HG03342 (cell line): ENCODE data around the gene IL12RB1.
A peak's percentile ranks its signal among the peaks of the same experiment; 100 is the strongest.

ENCODE experiments used
- ATAC-seq: cut with Tn5 transposase; IDR thresholded peaks from one replicate; pipeline ENCODE4 v1.9.1; 2021; ENCODE audit warnings: mild to moderate bottlenecking, moderate library complexity; ENCODE audit not compliant: unreplicated experiment

The IL12RB1 gene

GRCh38 chr19:18086590-18087138, at the start of gene IL12RB1:
TSS of gene IL12RB1 (minus strand) at chr19:18086934. CDS start at chr19:18086823, 111 bp downstream.
- ATAC-seq = no peak

- no peak for ATAC-seq
Measured at GRCh38 chr19:18135712-18136584, 49.2 kb upstream of the IL12RB1 start.

GRCh38 chr19:18131841-18132596, 45.3 kb upstream of the IL12RB1 start:
- ATAC-seq = no peak

GRCh38 chr19:18130523-18131242, 43.9 kb upstream of the IL12RB1 start:
- no peak for ATAC-seq

GRCh38 chr19:18128805-18129204, 42.1 kb upstream of the IL12RB1 start:
- no peak for ATAC-seq

- no peak for ATAC-seq
Measured at GRCh38 chr19:18128044-18128443, 41.3 kb upstream of the IL12RB1 start.

- ATAC-seq = no peak
Measured at GRCh38 chr19:18126097-18126496, 39.4 kb upstream of the IL12RB1 start.

GRCh38 chr19:18123819-18124218, 37.1 kb upstream of the IL12RB1 start:
- no peak for ATAC-seq

GRCh38 chr19:18122860-18123795, 36.4 kb upstream of the IL12RB1 start:
- ATAC-seq = no peak

GRCh38 chr19:18122424-18122823, 35.7 kb upstream of the IL12RB1 start:
- ATAC-seq = no peak

- no peak for ATAC-seq
Measured at GRCh38 chr19:18121166-18121565, 34.4 kb upstream of the IL12RB1 start.

- no peak for ATAC-seq
Measured at GRCh38 chr19:18120127-18120526, 33.4 kb upstream of the IL12RB1 start.

- no peak for ATAC-seq
Measured at GRCh38 chr19:18119717-18120105, 33.0 kb upstream of the IL12RB1 start.

GRCh38 chr19:18119013-18119716, 32.4 kb upstream of the IL12RB1 start:
- ATAC-seq = no peak

- ATAC-seq = no peak
Measured at GRCh38 chr19:18118420-18119012, 31.8 kb upstream of the IL12RB1 start.

- ATAC-seq = peak; percentile 86
Measured at GRCh38 chr19:18117692-18118378, 31.1 kb upstream of the IL12RB1 start.

- no peak for ATAC-seq
Measured at GRCh38 chr19:18117364-18117691, 30.6 kb upstream of the IL12RB1 start.

GRCh38 chr19:18114483-18114882, 27.7 kb upstream of the IL12RB1 start:
- ATAC-seq = no peak

GRCh38 chr19:18113827-18114226, 27.1 kb upstream of the IL12RB1 start:
- ATAC-seq = no peak
